ENCODE data around the gene XPOT. TPM values are rescaled to one million over a fixed set of nuclear protein-coding genes. Genes with fewer than 3 reads are reported as not detected.

The XPOT gene
- total RNA-seq, 1 experiment from 2014 or later: 155 TPM

DNA sequence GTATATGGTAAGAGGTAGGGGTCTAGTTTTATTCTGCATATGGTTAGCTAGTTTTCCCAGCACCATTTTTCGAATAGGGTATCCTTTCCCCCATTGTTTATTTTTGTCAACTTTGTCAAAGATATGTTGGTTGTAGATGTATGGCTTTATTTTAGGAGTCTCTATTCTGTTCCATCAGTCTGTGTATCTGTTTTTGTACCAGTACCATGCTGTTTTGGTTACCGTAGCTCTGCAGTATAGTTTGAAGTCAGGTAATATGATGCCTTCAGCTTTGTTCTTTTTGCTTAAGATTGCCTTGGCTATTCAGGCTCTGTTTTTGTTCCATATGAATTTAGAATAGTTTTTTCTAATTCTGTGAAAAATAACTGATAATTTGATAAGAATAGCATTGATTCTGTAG lies 72.7 kb downstream of the XPOT start:
- in situ Hi-C loops (cut with HindIII; ENCODE audit: low pct_unique_long_range_greater_than_20kb, low sequenced_read_pairs): no loop called here
- H3K27me3 ChIP-seq (ENCODE audit: control insufficient read depth, insufficient read depth, low read length): no peaks in the 10 kb centered on the region
- CTCF ChIA-PET: no interaction called here

DNA sequence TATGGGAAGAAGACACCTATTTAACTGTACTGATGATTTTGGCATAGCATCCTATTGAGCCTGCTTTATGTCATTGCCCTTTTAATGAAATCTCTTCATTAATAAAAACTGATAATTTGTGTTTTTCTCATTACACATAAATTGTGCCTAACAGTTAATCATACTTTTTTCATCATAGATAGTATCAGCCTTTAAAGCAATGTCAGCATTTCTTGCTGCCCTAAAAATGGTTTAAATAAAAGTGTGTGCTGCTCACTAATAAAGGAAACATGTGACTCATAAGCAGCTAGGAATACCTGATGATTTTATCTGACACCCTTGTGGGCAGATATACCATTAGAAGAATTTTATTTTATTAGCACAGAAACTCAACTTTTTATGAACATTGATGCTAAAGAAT lies 74.5 kb downstream of the XPOT start:
- intact Hi-C loops (cut with micrococcal nuclease; ENCODE audit: unreplicated experiment): no loop called here
- Histone ChIP-seq H3K36me3 (ENCODE audit: control insufficient read depth, insufficient read depth, low read length) (peaks cover 36% of the 10 kb centered on the region), H3K9me3 (ENCODE audit: control insufficient read depth, insufficient read depth, low read depth, low read length) (no peaks in the 10 kb centered on the region), H3K4me1 (ENCODE audit: control insufficient read depth, insufficient read depth, low read length) (no peaks in the 10 kb centered on the region), H3K27me3 (ENCODE audit: control insufficient read depth, insufficient read depth, low read length) (no peaks in the 10 kb centered on the region), H3K4me3 (ENCODE audit: low read depth in 2 of 2, low read length in 2 of 2) (no peak overlapping the region), H3K27ac (ENCODE audit: low read length) (no peak overlapping the region)
- in situ Hi-C loops (cut with HindIII; ENCODE audit: low pct_unique_long_range_greater_than_20kb, low sequenced_read_pairs): no loop called here
- TF ChIP-seq TCF7L2 (IDR thresholded peaks at IDR 0.05; ENCODE audit: low read depth, low read length) (no peak), SIN3A (IDR thresholded peaks at IDR 0.05; ENCODE audit: borderline replicate concordance, insufficient read depth, low read depth, low read length) (no peak), POLR2AphosphoS5 (IDR thresholded peaks at IDR 0.05; ENCODE audit: low read depth, low read length) (no peak)
- TF ChIP-seq, protein P1, sequence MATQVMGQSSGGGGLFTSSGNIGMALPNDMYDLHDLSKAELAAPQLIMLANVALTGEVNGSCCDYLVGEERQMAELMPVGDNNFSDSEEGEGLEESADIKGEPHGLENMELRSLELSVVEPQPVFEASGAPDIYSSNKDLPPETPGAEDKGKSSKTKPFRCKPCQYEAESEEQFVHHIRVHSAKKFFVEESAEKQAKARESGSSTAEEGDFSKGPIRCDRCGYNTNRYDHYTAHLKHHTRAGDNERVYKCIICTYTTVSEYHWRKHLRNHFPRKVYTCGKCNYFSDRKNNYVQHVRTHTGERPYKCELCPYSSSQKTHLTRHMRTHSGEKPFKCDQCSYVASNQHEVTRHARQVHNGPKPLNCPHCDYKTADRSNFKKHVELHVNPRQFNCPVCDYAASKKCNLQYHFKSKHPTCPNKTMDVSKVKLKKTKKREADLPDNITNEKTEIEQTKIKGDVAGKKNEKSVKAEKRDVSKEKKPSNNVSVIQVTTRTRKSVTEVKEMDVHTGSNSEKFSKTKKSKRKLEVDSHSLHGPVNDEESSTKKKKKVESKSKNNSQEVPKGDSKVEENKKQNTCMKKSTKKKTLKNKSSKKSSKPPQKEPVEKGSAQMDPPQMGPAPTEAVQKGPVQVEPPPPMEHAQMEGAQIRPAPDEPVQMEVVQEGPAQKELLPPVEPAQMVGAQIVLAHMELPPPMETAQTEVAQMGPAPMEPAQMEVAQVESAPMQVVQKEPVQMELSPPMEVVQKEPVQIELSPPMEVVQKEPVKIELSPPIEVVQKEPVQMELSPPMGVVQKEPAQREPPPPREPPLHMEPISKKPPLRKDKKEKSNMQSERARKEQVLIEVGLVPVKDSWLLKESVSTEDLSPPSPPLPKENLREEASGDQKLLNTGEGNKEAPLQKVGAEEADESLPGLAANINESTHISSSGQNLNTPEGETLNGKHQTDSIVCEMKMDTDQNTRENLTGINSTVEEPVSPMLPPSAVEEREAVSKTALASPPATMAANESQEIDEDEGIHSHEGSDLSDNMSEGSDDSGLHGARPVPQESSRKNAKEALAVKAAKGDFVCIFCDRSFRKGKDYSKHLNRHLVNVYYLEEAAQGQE (IDR thresholded peaks at IDR 0.05; ENCODE audit: insufficient read depth in 1 of 2, low read depth in 2 of 2, low read length in 1 of 2): no peak
- TF ChIP-seq, protein P2, sequence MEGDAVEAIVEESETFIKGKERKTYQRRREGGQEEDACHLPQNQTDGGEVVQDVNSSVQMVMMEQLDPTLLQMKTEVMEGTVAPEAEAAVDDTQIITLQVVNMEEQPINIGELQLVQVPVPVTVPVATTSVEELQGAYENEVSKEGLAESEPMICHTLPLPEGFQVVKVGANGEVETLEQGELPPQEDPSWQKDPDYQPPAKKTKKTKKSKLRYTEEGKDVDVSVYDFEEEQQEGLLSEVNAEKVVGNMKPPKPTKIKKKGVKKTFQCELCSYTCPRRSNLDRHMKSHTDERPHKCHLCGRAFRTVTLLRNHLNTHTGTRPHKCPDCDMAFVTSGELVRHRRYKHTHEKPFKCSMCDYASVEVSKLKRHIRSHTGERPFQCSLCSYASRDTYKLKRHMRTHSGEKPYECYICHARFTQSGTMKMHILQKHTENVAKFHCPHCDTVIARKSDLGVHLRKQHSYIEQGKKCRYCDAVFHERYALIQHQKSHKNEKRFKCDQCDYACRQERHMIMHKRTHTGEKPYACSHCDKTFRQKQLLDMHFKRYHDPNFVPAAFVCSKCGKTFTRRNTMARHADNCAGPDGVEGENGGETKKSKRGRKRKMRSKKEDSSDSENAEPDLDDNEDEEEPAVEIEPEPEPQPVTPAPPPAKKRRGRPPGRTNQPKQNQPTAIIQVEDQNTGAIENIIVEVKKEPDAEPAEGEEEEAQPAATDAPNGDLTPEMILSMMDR (IDR thresholded peaks at IDR 0.05): no peak
- DNase-seq (ENCODE audit: low read depth, low spot score) (no peak), ATAC-seq (no peak)
- CTCF ChIA-PET: no interaction called here
- POLR2A ChIA-PET: no interaction called here
- no TSS peak for BruUV-seq (replicated peaks)

More for the DNA sequence above, 72.7 kb downstream of the XPOT start:
- H3K36me3 ChIP-seq (ENCODE audit: control insufficient read depth, insufficient read depth, low read length): peaks cover 29% of the 10 kb centered on the region
- POLR2A ChIA-PET: no interaction called here
- DNase-seq (ENCODE audit: low read depth, low spot score) (no peak), ATAC-seq (no peak)
- intact Hi-C loops (cut with micrococcal nuclease; ENCODE audit: unreplicated experiment): no loop called here
- no peaks in the 10 kb centered on the region for H3K9me3 ChIP-seq (ENCODE audit: control insufficient read depth, insufficient read depth, low read depth, low read length)
- no TSS peak for BruUV-seq (replicated peaks)
- TF ChIP-seq TCF7L2 (IDR thresholded peaks at IDR 0.05; ENCODE audit: low read depth, low read length) (no peak), POLR2AphosphoS5 (IDR thresholded peaks at IDR 0.05; ENCODE audit: low read depth, low read length) (no peak), SIN3A (IDR thresholded peaks at IDR 0.05; ENCODE audit: borderline replicate concordance, insufficient read depth, low read depth, low read length) (no peak)
- TF ChIP-seq, protein P1 (IDR thresholded peaks at IDR 0.05; ENCODE audit: insufficient read depth in 1 of 2, low read depth in 2 of 2, low read length in 1 of 2): no peak
- TF ChIP-seq, protein P2 (IDR thresholded peaks at IDR 0.05): no peak
- no peak overlapping the region for H3K27ac ChIP-seq (ENCODE audit: low read length)
- H3K4me1 ChIP-seq (ENCODE audit: control insufficient read depth, insufficient read depth, low read length): no peaks in the 10 kb centered on the region
- H3K4me3 ChIP-seq (ENCODE audit: low read depth in 2 of 2, low read length in 2 of 2): no peak overlapping the region
